Skin of body (tissue), 2 donors: Measurements from ENCODE around the gene ZNF280B. TPM values are rescaled to one million over a fixed set of nuclear protein-coding genes. Genes with fewer than 3 reads are reported as not detected.

ENCODE experiments used
- DNase-seq: peaks from one replicate; lab custom pipeline; 2025; lab: John Stamatoyannopoulos, UW
- total RNA-seq: library from RNA; depleted of rRNA; stranded (reverse); fragments of >200 nt; gene quantifications from one replicate; pipeline ENCODE4 v1.2.3, GENCODE V29; 2014

Gene ZNF280B
- 0.59 TPM for total RNA-seq

GRCh38 chr22:22508274-22509176 is at the start of gene ZNF280B:
Gene ZNF280B, minus strand, starts transcription at chr22:22508742. Its CDS starts 19,344 bp downstream, at chr22:22489398.
- peak; percentile 34 for DNase-seq

DNA sequence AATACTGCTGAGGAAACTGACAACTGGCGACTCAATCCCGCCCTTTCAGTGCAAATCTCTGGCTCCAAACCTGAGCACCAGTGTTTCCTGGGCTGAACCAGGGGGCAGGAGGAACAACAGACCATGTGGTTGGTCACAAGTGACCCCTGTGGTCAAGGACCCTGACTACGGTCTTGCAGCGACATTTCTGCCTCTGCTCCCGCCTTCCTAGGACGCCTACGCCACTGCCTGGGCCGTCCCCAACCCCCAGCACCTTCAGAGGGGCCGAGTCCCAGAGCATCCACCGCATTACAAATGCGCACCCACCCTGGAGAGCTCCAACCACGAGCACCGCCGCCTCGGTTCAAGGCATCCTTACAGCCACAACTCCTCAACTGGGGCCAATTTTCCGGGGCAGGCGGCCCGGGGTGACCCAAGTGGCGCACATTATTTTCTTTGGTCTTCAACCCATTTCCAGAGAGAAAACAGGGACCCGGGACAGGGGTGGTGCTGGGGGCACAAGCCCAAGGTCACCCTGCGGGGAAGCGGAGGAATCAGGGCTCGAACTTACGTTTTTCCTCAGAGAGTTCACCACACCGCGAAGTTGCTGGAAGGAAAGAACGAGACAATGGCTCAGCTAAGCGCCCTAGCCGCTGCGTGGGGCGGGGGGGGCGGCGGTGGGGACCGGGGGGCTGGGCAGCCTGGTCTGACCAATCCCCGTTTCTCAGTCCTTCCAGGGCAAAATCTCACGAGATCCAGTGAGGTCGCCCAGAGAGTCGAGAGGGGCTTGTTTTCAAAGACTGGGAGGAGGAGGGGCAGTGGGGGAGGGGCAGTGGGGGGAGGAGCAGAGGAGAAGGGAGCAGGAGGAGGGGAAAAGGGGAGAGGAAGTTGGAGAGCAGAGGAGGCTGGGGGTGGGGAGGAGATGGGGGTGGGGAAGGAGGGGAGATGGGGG is 48.7 kb upstream of the ZNF280B start:
- DNase-seq = no peak

DNA sequence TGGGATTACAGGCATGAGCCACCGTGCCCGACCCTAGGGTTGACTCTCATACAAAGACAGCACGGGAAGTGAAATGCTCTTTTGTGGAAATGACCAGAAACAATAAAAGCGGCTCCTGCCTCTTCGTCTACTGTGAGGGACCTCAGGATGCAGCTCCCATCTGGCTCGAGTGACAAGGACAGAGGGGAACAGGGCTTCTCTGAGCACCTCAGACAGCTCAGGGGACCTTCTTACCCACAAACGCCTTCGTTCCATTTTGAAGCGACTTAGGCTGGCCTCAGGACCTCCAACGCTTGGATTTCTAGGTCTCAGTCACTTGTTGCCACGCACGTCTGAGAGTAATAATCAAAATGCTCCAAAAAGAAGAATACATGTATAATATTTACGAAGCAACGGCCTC is 48.0 kb upstream of the ZNF280B start:
- no peak for DNase-seq

DNA sequence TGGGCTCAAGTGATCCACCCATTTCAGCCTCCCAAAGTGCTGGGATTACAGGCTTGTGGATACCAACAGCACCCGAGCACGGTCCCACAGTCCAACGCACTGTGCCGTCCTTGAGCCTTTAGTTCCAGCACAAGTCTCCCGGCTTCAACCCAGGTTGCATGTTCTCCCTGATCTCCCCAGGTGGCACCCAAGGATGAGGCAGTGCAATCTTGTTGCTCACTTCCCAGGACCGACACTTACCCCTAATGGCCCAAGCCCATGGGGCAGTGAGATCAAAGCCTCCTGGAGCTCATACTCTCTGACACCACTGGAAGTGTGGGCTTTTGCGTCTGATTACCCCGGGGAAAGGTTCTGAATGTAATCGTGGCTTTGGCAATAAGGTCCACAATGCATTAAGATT is 47.1 kb upstream of the ZNF280B start:
- no peak for DNase-seq

DNA sequence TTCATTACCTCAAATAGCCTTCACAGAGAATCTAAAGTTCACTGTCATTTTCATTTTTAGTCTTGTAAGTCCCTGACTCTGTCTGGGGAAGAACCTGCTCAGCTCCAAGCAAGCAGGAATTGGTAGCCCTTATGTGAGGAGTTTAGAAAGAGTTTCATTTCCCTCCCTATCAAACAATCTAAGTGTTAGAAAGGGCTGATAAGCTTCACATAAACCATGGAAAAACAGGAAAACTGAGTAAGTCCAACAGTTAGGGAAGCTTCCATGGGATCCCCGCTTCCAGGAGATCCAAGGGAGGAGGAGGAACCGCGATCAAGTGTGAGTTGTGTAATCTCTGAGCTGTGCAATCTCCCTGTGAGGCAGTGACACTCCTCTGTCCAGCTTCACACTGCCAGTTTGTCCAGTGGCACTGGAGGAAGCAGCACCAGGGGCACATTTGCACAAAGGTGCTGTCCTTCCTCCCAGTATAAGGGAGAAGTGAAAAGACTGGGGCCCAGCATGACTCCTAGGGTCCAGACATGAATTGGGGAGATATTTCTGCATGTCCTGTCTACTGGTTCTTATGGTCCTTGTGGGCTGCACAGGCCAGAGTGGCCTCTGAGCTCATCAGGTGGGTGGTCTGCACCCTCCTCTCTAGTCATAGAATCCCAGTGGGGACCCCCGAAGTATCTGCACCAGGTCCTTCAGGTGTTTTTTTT is 46.2 kb upstream of the ZNF280B start:
- DNase-seq = no peak

- DNase-seq = no peak
Measured at GRCh38 chr22:22553735-22554586, 45.4 kb upstream of the ZNF280B start.

GRCh38 chr22:22553141-22553540 is 44.6 kb upstream of the ZNF280B start:
- DNase-seq = no peak

DNA sequence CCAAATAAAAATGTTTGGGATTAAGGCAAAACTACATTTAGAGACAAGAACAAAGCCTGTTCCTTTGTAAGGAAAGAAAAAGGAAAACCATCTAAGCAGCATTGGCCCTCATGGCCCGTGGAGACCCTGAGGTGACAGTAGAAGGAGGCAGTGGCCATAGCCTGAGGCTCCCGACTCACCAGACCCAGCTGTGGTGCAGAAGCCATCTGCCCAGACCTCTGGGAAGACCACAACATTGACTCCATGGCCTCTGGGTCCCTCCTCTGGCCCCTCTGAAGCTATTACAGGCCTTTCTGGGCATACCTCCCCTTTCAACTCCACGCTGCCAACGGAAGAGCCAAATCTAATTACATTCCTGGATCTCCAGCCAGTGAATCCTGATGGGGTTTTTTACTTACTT is 44.1 kb upstream of the ZNF280B start:
- no peak for DNase-seq

DNA sequence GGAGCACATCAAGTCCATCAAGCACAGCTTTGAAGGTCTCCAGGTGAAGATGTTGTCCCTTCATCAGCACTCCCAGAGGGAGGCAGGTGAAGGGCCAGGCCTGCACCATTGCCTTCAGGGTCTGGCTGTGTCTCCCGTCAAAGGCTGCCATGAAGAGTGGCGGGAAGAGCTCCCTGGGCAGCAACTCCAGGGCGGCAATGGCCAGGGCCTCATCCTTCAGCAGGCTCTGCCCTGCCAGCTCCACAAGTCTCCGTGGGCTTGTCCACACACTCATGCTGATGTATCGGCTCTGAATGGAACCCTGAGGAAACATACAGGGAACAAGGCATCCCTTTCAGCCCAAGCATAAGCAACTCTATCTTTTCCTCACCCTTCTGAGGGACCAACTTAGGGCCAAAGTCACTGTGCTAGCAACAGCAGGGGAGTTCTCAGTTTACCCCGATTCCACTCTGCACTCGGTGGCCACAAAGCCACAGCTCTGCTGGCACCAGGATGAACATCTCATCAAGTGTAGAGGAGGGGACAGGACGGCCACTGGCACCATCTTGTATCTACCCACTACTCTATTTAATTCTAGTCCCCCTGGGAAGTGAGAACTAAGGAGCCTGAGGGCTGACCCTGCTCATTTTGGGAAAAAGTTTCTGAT is 42.4 kb upstream of the ZNF280B start:
- DNase-seq = no peak

- no peak for DNase-seq
Measured at GRCh38 chr22:22548910-22549309, 40.4 kb upstream of the ZNF280B start.

GRCh38 chr22:22548317-22548716 is 39.8 kb upstream of the ZNF280B start:
- DNase-seq = no peak

DNA sequence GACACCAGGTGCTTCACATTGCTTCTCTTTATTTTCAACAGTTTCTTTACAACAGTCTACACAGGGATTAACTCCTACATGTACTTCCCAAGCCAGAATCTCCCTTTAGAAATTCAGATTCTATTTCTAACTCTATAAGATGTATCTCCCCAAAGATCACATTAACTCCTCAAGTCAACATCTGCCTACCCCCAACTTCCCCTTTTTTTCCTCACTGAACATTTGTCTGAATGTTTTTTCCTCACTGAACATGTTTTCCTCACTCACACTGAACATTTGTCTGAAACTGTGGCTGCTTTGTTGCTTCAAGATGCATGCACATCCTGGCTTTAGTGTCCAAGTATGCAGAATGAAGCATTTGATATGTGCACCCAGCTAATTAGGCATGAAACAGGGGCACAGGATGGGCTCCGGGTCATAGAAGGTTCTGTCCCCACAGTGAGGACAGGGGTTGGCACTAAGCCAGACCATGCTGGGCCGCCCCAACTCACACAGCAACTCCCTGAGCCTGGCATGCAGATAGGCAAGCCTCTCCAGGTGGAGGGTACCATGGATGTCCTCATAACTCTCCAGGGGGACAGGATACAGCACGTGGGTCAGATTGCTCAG is 39.3 kb upstream of the ZNF280B start:
- no peak for DNase-seq

DNA sequence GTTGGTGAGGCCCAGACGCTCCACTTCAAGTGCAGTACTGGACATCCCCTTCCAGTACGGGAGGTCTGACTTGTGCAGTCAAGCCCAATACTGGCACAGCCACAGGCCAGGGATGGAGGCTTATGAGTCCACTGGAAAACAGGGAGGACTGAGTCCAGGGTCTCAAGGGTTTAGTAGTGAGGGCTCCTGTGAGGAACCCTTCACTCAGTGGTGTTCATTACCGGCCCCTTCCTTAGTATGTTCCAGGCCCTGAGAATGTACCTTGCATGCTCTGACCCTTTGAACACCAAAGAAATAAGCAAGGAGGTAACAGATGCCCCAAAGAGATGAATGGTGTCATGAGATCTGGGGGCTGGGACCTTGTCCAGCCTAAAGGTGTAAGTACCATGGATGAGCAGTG is 38.7 kb upstream of the ZNF280B start:
- DNase-seq = no peak

- no peak for DNase-seq
Measured at GRCh38 chr22:22546490-22546889, 37.9 kb upstream of the ZNF280B start.

- DNase-seq = no peak
Measured at GRCh38 chr22:22545084-22545483, 36.5 kb upstream of the ZNF280B start.

DNA sequence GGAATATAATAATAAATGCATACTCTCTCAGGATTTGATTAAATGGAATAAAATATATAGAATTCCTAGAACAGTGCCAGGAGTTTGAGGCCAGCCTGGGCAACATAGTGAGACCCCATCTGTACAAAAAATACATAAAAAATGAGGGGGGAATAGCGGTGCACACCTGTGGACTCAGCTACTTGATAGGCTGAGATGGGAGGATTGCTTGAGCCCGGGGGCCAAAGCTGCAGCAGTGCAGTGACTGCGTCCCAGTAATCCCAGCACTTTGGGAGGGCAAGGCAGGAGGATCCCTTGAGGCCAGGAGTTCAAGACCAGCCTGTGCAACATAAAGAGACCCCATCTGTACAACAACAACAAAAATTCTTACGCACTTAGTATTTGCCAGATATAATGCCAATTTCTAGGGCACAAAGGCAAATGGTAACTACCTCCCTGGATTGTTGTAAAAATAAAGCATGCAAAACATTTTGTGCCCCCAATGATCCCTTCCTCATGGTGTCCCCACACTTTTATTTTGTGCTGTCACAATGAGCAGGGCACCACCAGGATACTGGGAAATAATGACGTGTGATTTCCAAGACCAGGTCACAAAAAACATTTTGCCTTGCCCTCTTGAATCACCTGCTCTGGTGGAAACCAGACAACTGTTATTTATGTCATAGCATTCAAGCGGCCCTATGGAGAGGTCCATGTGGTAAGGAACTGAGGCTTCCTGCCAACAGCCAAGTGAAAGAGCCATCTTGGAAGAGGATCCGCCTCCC is 29.9 kb upstream of the ZNF280B start:
- no peak for DNase-seq

DNA sequence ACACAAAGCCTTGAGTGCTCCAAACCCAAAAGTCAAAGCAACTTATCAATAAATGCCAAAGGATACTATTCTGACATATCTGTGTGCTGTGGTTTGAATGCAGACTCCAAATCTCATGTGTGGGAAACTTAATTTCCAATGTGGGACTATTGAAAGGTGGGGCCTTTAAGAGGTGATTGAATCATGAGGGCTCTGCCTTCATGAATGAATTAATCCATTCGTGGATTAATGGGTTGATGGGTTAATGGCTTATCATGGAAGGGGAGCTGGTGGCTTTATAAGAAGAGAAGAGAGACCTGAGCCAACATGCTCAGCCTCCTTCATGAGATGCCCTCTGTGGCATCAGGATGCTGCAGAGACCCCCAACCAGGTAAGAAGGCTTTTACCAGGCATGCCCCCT is 28.4 kb upstream of the ZNF280B start:
- DNase-seq = no peak

DNA sequence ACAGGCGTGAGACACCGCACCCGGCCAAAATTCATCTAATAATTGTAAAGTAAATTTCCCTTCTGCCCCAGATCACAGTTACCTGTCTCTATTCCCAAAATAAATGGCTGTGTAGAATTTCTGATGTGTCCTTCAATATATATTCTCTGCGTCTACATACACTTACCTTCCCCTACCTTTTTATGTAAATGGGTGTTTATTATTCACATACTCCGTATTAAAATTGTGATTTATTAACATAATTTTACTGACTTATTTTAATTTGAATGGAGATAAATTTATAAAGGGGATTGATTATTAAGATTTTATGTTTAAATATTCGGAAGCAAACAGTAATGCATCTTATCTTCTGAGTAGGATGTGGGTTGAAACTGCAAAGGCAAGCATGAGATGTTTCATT is 28.0 kb upstream of the ZNF280B start:
- DNase-seq = no peak

- DNase-seq = no peak
Measured at GRCh38 chr22:22535662-22536061, 27.1 kb upstream of the ZNF280B start.
